ENCODE results near the gene PRSS38. TPM values are rescaled to one million over a fixed set of nuclear protein-coding genes. Genes with fewer than 3 reads are reported as not detected.

Gene PRSS38
- total RNA-seq, 6 experiments from 2014 or later: not detected

DNA sequence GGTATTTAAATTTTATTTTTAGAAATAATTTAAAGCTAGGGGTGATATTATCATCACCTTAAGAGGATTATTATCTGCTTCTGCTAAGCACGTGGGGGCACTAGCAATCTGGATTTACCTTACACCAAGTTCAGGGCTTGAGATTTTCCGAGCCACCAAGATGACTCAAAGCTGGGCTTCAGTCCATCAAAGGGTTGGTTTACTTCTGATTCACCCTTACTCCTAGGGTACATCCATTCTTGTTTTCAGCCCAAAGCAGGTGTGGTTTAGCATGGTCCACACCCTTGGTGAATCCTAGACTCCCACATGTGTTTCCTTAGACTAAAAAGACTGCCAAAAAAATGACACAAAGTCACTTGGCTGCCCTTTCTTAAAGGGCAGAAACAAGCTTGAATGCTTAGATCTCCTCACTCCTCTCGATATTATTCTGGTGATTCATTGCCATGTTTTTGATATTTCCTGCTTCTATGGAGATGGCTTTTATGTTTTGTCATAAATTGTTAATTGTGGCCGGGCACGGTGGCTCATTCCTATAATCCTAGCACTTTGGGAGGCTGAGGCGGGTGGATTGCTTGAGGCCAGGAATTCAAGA is 9.8 kb upstream of the PRSS38 start:
- H3K36me3 Mint-ChIP-seq (ENCODE audit: low read depth): no peaks in the 10 kb centered on the region
- TF ChIP-seq, protein P1, sequence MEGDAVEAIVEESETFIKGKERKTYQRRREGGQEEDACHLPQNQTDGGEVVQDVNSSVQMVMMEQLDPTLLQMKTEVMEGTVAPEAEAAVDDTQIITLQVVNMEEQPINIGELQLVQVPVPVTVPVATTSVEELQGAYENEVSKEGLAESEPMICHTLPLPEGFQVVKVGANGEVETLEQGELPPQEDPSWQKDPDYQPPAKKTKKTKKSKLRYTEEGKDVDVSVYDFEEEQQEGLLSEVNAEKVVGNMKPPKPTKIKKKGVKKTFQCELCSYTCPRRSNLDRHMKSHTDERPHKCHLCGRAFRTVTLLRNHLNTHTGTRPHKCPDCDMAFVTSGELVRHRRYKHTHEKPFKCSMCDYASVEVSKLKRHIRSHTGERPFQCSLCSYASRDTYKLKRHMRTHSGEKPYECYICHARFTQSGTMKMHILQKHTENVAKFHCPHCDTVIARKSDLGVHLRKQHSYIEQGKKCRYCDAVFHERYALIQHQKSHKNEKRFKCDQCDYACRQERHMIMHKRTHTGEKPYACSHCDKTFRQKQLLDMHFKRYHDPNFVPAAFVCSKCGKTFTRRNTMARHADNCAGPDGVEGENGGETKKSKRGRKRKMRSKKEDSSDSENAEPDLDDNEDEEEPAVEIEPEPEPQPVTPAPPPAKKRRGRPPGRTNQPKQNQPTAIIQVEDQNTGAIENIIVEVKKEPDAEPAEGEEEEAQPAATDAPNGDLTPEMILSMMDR (IDR thresholded peaks at IDR 0.05): no peak
- DNase-seq: peak; percentile 97

DNA sequence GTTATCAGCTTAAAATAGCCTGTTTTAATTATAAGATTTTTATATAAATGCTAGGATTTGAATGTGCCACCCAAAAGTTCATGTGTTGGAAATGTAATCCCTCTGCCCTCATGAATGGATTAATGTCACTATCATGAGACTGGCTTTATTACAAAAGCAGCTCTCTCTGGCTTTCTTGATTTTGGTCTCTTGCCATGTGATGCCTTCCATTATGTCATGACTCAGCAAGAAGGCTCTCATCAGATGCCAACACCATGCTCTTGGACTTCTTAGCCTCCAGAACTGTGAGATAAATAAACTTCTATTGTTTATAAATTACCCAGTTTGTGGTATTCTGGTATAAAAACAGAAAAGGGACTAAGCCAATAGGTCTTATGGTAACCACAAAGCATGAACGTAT is 6.9 kb upstream of the PRSS38 start:
- H3K27me3 Mint-ChIP-seq (ENCODE audit: insufficient read depth): peaks cover 2% of the 10 kb centered on the region; the same call in 1 of the 2 replicates

More for the DNA sequence above, 9.8 kb upstream of the PRSS38 start:
- Mint-ChIP-seq H3K27me3 (ENCODE audit: insufficient read depth) (peaks cover 7% of the 10 kb centered on the region; the same call in 1 of the 2 replicates), H3K27ac (peak overlapping the region; percentile 73), H3K4me1 (ENCODE audit: low read depth) (peaks cover 23% of the 10 kb centered on the region), H3K9me3 (no peaks in the 10 kb centered on the region; the same call in 1 of the 2 replicates), H3K4me3 (no peak overlapping the region)

DNA sequence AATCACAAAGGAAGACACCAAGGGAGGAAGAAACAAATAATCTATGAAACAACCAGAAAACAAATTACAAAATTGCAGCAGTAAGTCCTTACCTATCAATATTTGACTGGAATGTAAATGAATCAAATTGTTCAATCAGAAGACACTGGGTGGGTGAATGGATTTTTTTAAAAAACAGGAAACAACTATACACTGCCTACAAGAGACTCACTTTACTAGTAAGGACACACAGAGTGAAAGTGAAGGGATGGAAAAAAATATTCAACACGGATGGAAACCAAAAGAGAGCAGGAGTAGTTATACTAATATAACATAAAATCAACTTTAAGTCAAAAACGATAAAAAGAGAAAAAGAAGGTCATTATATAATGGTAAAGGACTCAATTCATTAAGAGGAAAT is 6.4 kb upstream of the PRSS38 start:
- DNase-seq: no peak
- Mint-ChIP-seq H3K36me3 (ENCODE audit: low read depth) (peaks cover under 1% of the 10 kb centered on the region; the same call in 1 of the 2 replicates), H3K4me3 (no peak overlapping the region), H3K9me3 (peaks cover 19% of the 10 kb centered on the region), H3K4me1 (ENCODE audit: low read depth) (peaks cover 23% of the 10 kb centered on the region), H3K27ac (no peak overlapping the region), H3K27me3 (ENCODE audit: insufficient read depth) (peaks cover 2% of the 10 kb centered on the region; the same call in 1 of the 2 replicates)
- TF ChIP-seq, protein P1 (IDR thresholded peaks at IDR 0.05): no peak

More for the DNA sequence above, 6.9 kb upstream of the PRSS38 start:
- Mint-ChIP-seq H3K36me3 (ENCODE audit: low read depth) (no peaks in the 10 kb centered on the region), H3K4me1 (ENCODE audit: low read depth) (peaks cover 23% of the 10 kb centered on the region), H3K9me3 (peaks cover 14% of the 10 kb centered on the region), H3K4me3 (no peak overlapping the region), H3K27ac (no peak overlapping the region)
- TF ChIP-seq, protein P1 (IDR thresholded peaks at IDR 0.05): no peak
- no peak for DNase-seq

DNA sequence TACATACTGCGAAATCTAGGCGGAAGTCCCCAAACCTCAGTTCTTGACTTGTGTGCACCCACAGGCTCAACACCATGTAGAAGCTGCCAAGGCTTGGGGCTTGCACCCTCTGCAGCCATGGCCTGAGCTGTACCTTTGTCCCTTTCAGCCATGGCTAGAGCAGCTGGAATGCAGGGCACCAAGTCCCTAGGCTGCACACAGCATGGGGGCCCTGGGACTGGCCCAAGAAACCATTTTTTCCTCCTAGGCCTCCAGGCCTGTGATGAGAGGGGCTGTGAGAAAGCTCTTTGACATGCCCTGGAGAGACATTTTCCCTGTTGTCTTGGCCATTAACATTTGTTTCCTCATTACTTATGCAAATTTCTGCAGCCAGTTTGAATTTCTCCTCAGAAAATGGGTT is 1.5 kb upstream of the PRSS38 start:
- Mint-ChIP-seq H3K4me3 (no peak overlapping the region), H3K36me3 (ENCODE audit: low read depth) (peaks cover 6% of the 10 kb centered on the region), H3K27me3 (ENCODE audit: insufficient read depth) (peaks cover 2% of the 10 kb centered on the region; the same call in 1 of the 2 replicates), H3K4me1 (ENCODE audit: low read depth) (0 out of 2 replicates have a peak, but pooled peaks cover 1% of the 10 kb centered on the region), H3K27ac (no peak overlapping the region), H3K9me3 (peaks cover 30% of the 10 kb centered on the region)
- TF ChIP-seq, protein P1 (IDR thresholded peaks at IDR 0.05): no peak
- no peak for DNase-seq

DNA sequence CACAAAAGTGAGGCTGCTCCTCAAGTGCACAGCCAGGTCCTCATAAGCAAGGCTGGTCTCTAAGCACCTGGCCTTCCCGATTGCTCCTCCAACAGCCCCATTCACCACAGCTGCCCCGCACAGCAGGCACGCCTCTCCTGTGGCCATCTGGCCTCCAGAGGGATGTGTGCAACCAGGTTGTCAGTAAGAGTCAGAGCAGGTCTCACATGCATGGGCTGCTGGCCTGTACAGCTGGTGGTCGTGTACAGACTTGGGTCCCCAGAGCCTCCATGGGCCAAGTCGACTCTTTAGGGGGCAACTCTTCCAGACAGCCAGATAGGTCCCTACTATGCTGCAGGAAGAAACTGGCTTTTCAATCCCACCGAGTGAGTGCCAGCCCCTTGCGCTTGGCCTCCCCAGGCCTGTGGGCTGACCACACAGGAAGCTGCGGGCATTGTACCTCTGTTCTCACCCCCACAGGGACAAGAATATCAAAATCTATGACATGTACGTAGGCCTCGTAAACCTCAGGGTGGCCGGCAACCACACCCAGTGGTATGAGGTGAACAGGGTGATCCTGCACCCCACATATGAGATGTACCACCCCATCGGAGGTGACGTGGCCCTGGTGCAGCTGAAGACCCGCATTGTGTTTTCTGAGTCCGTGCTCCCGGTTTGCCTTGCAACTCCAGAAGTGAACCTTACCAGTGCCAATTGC is 1.4 kb downstream of the PRSS38 start:
- Mint-ChIP-seq H3K9me3 (peaks cover 30% of the 10 kb centered on the region), H3K27ac (no peak overlapping the region), H3K4me1 (ENCODE audit: low read depth) (no peaks in the 10 kb centered on the region), H3K4me3 (no peak overlapping the region), H3K27me3 (ENCODE audit: insufficient read depth) (no peaks in the 10 kb centered on the region), H3K36me3 (ENCODE audit: low read depth) (peaks cover 6% of the 10 kb centered on the region)
- DNase-seq: no peak
- TF ChIP-seq, protein P1 (IDR thresholded peaks at IDR 0.05): no peak
